K562 (cell line): ENCODE data around the gene PTPRU. TPM values are rescaled to one million over a fixed set of nuclear protein-coding genes. Genes with fewer than 3 reads are reported as not detected.

ENCODE experiments used
- BRD4 ChIP-seq: fragments of 200-600 bp; sonication (generic); IDR thresholded peaks from 2 replicates; pipeline ENCODE4 v1.6.1; 2017; ENCODE audit warnings: inconsistent platforms
- CHD2 ChIP-seq: IDR thresholded peaks from 2 replicates; pipeline ENCODE4 v1.6.1; 2011; ENCODE audit warnings: low read depth, low read length
- DPF2 ChIP-seq: fragments of 450-650 bp; IDR thresholded peaks from 2 replicates; pipeline ENCODE4 v1.6.1; 2016
- ESRRB ChIP-seq: fragments of 250-450 bp; sonication (Bioruptor Pico); IDR thresholded peaks from 2 replicates; pipeline ENCODE4 v1.5.0; 2020; ENCODE audit warnings: mild to moderate bottlenecking, moderate library complexity, borderline replicate concordance
- FIP1L1 ChIP-seq: fragments of 200-400 bp; formaldehyde crosslinking; IDR thresholded peaks from 2 replicates; pipeline ENCODE4 v1.6.1; 2018; ENCODE audit warnings: mild to moderate bottlenecking, low read depth, low read length; ENCODE audit not compliant: poor library complexity, severe bottlenecking
- HNRNPUL1 ChIP-seq: fragments of 200-400 bp; formaldehyde crosslinking; IDR thresholded peaks from 2 replicates; pipeline ENCODE4 v1.6.1; 2017; ENCODE audit warnings: low read length
- MTA1 ChIP-seq: fragments of 450-650 bp; IDR thresholded peaks from 2 replicates; pipeline ENCODE4 v1.6.1; 2017; ENCODE audit warnings: borderline replicate concordance
- NR1H2 ChIP-seq: sonication (generic); formaldehyde crosslinking; IDR thresholded peaks from 2 replicates; pipeline ENCODE4 v1.4.0; 2020; ENCODE audit warnings: mild to moderate bottlenecking, missing genetic modification reagents
- NR3C1 ChIP-seq: sonication (generic); formaldehyde crosslinking; IDR thresholded peaks from 2 replicates; pipeline ENCODE4 v1.8.1; 2022; ENCODE audit warnings: missing genetic modification reagents
- PHF8 ChIP-seq: fragments of 200-600 bp; sonication (generic); IDR thresholded peaks from 2 replicates; pipeline ENCODE4 v1.6.1; 2012; ENCODE audit warnings: mixed run types, mild to moderate bottlenecking, inconsistent platforms, low read length, moderate library complexity, borderline replicate concordance
- SOX6 ChIP-seq: fragments of 450-650 bp; IDR thresholded peaks from 2 replicates; pipeline ENCODE4 v1.6.1; 2014; ENCODE audit warnings: mild to moderate bottlenecking
- TFAM ChIP-seq: fragments of 250-450 bp; sonication (Bioruptor Pico); conservative IDR thresholded peaks from 2 replicates; pipeline ENCODE4 v1.5.0; 2021; ENCODE audit warnings: mild to moderate bottlenecking, moderate library complexity
- ZNF217 ChIP-seq: sonication (generic); formaldehyde crosslinking; IDR thresholded peaks from 2 replicates; pipeline ENCODE4 v1.8.0; 2022; ENCODE audit warnings: mild to moderate bottlenecking, missing genetic modification reagents
- ZNF551 ChIP-seq: fragments of 250-450 bp; sonication (Bioruptor Pico); IDR thresholded peaks from 2 replicates; pipeline ENCODE4 v1.5.0; 2021; ENCODE audit warnings: mild to moderate bottlenecking, moderate library complexity
- polyA plus RNA-seq, 8 experiments: library from polyadenylated mRNA; depleted of rRNA in 4 of 8; stranded (reverse) in 5 of 8; unstranded in 3 of 8; fragments of >200 nt; fragmentation: Nextera tagmentation in 2 of 8; fragmentation: Illumina TruSeq in 1 of 8; extraction: Ambion mirVana in 2 of 8; extraction: Trizol in 1 of 8; gene quantifications; 2 replicates each; pipeline versions ENCODE4 v1.2.1 to v1.2.3, GENCODE V29; 2011 to 2014; ENCODE audit warnings: inconsistent platforms in 1 of 8, missing spikeins in 1 of 8
- total RNA-seq, 7 experiments: library from RNA; depleted of rRNA in 6 of 7; stranded (reverse); fragments of >200 nt in 6 of 7; fragmentation: Illumina TruSeq in 2 of 7; extraction: Trizol in 2 of 7; gene quantifications; 2 replicates each; pipeline versions ENCODE4 v1.2.1 to v1.2.3, GENCODE V29; 2011 to 2021; ENCODE audit warnings: low replicate concordance in 1 of 7
- TF ChIP-seq, protein P1 (sequence below), 2 experiments: fragments of 450-650 bp; IDR thresholded peaks; 2 replicates each; pipeline ENCODE4 v1.6.1; 2016
- TF ChIP-seq, protein P2 (sequence below): fragments of 450-650 bp; IDR thresholded peaks from 2 replicates; pipeline ENCODE4 v1.7.1; 2018; ENCODE audit warnings: mild to moderate bottlenecking, low read depth; ENCODE audit not compliant: partially characterized antibody
- TF ChIP-seq, protein P3 (sequence below): fragments of 250-450 bp; sonication (Bioruptor Pico); IDR thresholded peaks from 2 replicates; pipeline ENCODE4 v1.8.0; 2022; ENCODE audit warnings: moderate library complexity, mild to moderate bottlenecking, inconsistent platforms
- TF ChIP-seq, protein P4 (sequence below): sonication (generic); formaldehyde crosslinking; IDR thresholded peaks from 2 replicates; pipeline ENCODE4 v1.8.0; 2022; ENCODE audit warnings: mild to moderate bottlenecking, missing genetic modification reagents, borderline replicate concordance
- TF ChIP-seq, protein P5 (sequence below), 2 experiments: IDR thresholded peaks in 1 of 2; conservative IDR thresholded peaks in 1 of 2; 2 replicates each; pipeline ENCODE4 v1.6.1; 2016; ENCODE audit warnings: low read depth in 2 of 2, mild to moderate bottlenecking in 1 of 2, missing compliant biosample characterization in 1 of 2, missing genetic modification characterization in 1 of 2, moderate library complexity in 1 of 2

The PTPRU gene
- total and polyA plus RNA-seq, 9 of the 15 experiments (the other 6 are each of a cell fraction or from before 2014, with no cell fraction given), result 0.01 to 2.9 (median 1.0) TPM

DNA sequence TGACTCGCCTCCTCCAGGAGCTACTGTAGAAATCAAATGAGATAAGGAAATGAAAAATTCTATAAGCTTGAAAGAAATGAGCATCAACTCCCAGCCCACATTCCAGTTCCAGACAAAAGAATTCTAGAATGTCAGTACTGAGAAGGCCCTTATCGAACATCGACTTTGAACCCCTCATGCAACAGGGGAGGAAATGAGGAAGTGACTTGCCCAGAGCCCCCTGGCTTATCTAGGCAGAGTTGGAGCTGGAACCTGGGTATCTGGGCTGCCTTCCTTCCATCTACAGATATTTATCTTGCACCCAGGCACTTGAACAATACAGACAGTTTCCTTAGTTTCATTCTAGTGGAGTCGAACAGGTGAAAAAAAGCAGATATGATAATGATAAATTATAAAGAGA lies 27.9 kb upstream of the PTPRU start (continued):
- TF ChIP-seq CHD2 (no peak), HNRNPUL1 (no peak), MTA1 (peak; percentile 71; the same call in 1 of the 2 replicates), DPF2 (peak; percentile 77), ZNF551 (CRISPR knock-in tag) (no peak), ESRRB (no peak), FIP1L1 (no peak), SOX6 (peak; percentile 90), NR3C1 (CRISPR knock-in tag) (no peak), ZNF217 (CRISPR knock-in tag) (no peak), BRD4 (no peak), PHF8 (no peak), NR1H2 (CRISPR knock-in tag) (no peak), TFAM (no peak)
- TF ChIP-seq, protein P1, sequence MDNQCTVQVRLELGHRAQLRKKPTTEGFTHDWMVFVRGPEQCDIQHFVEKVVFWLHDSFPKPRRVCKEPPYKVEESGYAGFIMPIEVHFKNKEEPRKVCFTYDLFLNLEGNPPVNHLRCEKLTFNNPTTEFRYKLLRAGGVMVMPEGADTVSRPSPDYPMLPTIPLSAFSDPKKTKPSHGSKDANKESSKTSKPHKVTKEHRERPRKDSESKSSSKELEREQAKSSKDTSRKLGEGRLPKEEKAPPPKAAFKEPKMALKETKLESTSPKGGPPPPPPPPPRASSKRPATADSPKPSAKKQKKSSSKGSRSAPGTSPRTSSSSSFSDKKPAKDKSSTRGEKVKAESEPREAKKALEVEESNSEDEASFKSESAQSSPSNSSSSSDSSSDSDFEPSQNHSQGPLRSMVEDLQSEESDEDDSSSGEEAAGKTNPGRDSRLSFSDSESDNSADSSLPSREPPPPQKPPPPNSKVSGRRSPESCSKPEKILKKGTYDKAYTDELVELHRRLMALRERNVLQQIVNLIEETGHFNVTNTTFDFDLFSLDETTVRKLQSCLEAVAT (IDR thresholded peaks at IDR 0.05), result no peak
- TF ChIP-seq, protein P2, sequence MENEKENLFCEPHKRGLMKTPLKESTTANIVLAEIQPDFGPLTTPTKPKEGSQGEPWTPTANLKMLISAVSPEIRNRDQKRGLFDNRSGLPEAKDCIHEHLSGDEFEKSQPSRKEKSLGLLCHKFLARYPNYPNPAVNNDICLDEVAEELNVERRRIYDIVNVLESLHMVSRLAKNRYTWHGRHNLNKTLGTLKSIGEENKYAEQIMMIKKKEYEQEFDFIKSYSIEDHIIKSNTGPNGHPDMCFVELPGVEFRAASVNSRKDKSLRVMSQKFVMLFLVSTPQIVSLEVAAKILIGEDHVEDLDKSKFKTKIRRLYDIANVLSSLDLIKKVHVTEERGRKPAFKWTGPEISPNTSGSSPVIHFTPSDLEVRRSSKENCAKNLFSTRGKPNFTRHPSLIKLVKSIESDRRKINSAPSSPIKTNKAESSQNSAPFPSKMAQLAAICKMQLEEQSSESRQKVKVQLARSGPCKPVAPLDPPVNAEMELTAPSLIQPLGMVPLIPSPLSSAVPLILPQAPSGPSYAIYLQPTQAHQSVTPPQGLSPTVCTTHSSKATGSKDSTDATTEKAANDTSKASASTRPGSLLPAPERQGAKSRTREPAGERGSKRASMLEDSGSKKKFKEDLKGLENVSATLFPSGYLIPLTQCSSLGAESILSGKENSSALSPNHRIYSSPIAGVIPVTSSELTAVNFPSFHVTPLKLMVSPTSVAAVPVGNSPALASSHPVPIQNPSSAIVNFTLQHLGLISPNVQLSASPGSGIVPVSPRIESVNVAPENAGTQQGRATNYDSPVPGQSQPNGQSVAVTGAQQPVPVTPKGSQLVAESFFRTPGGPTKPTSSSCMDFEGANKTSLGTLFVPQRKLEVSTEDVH, result no peak
- TF ChIP-seq, protein P3, sequence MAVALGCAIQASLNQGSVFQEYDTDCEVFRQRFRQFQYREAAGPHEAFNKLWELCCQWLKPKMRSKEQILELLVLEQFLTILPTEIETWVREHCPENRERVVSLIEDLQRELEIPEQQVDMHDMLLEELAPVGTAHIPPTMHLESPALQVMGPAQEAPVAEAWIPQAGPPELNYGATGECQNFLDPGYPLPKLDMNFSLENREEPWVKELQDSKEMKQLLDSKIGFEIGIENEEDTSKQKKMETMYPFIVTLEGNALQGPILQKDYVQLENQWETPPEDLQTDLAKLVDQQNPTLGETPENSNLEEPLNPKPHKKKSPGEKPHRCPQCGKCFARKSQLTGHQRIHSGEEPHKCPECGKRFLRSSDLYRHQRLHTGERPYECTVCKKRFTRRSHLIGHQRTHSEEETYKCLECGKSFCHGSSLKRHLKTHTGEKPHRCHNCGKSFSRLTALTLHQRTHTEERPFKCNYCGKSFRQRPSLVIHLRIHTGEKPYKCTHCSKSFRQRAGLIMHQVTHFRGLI (CRISPR knock-in tag), result no peak
- TF ChIP-seq, protein P4, sequence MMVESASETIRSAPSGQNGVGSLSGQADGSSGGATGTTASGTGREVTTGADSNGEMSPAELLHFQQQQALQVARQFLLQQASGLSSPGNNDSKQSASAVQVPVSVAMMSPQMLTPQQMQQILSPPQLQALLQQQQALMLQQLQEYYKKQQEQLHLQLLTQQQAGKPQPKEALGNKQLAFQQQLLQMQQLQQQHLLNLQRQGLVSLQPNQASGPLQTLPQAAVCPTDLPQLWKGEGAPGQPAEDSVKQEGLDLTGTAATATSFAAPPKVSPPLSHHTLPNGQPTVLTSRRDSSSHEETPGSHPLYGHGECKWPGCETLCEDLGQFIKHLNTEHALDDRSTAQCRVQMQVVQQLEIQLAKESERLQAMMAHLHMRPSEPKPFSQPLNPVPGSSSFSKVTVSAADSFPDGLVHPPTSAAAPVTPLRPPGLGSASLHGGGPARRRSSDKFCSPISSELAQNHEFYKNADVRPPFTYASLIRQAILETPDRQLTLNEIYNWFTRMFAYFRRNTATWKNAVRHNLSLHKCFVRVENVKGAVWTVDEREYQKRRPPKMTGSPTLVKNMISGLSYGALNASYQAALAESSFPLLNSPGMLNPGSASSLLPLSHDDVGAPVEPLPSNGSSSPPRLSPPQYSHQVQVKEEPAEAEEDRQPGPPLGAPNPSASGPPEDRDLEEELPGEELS (CRISPR knock-in tag), result no peak
- TF ChIP-seq, protein P5, sequence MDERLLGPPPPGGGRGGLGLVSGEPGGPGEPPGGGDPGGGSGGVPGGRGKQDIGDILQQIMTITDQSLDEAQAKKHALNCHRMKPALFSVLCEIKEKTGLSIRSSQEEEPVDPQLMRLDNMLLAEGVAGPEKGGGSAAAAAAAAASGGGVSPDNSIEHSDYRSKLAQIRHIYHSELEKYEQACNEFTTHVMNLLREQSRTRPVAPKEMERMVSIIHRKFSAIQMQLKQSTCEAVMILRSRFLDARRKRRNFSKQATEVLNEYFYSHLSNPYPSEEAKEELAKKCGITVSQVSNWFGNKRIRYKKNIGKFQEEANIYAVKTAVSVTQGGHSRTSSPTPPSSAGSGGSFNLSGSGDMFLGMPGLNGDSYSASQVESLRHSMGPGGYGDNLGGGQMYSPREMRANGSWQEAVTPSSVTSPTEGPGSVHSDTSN (CRISPR knock-in tag; IDR thresholded peaks at IDR 0.05; ENCODE audit: low read depth), result no peak
- TF ChIP-seq, protein P5 (tag; conservative IDR thresholded peaks at IDR 0.05; ENCODE audit: low read depth), result peak; percentile 36; the same call in 1 of the 2 replicates
